Measurements from ENCODE around the gene SLAIN1. TPM values are rescaled to one million over a fixed set of nuclear protein-coding genes. Genes with fewer than 3 reads are reported as not detected.
"Not testable (repeated sequence)": the region's sequence is repeated elsewhere in the genome, so short reads cannot be mapped to it uniquely, and the experiment has no call there.

The SLAIN1 gene
- 34.2 and 37.3 TPM in 2 replicates for total RNA-seq

GRCh38 chr13:77697217-77698103 lies at the start of gene SLAIN1:
TSS of gene SLAIN1 (plus strand) at chr13:77697687. CDS start at chr13:77697914, 227 bp downstream.
- intact Hi-C loops (cut with micrococcal nuclease): loop anchor here (1.0 to 10.0 kb wide), 8 partner anchors 54 to 1707 kb away; partner anchors contain the start of genes CLN5, FBXL3, KCTD12 and MYCBP2

- intact Hi-C loops (cut with micrococcal nuclease): no loop called here
Measured at GRCh38 chr13:77650409-77650808, 47.1 kb upstream of the SLAIN1 start.

GRCh38 chr13:77653301-77653700 lies 44.2 kb upstream of the SLAIN1 start:
- intact Hi-C loops (cut with micrococcal nuclease): no loop called here

- intact Hi-C loops (cut with micrococcal nuclease): not testable (repeated sequence)
Measured at GRCh38 chr13:77660016-77660415, 37.5 kb upstream of the SLAIN1 start.

GRCh38 chr13:77660841-77661250 lies 36.6 kb upstream of the SLAIN1 start:
- intact Hi-C loops (cut with micrococcal nuclease): no loop called here

GRCh38 chr13:77662301-77662700 lies 35.2 kb upstream of the SLAIN1 start:
- intact Hi-C loops (cut with micrococcal nuclease): not testable (repeated sequence)

GRCh38 chr13:77662831-77663230 lies 34.7 kb upstream of the SLAIN1 start:
- intact Hi-C loops (cut with micrococcal nuclease): not testable (repeated sequence)

GRCh38 chr13:77674852-77675251 lies 22.6 kb upstream of the SLAIN1 start:
- intact Hi-C loops (cut with micrococcal nuclease): no loop called here

GRCh38 chr13:77678691-77679235 lies 18.7 kb upstream of the SLAIN1 start:
- intact Hi-C loops (cut with micrococcal nuclease): no loop called here

- intact Hi-C loops (cut with micrococcal nuclease): no loop called here
Measured at GRCh38 chr13:77687799-77688198, 9.7 kb upstream of the SLAIN1 start.

GRCh38 chr13:77691871-77692270 lies 5.6 kb upstream of the SLAIN1 start:
- intact Hi-C loops (cut with micrococcal nuclease): loop anchor here (10.0 kb wide), 2 partner anchors 963 to 1713 kb away; partner anchors contain the start of genes OBI1 and RBM26

GRCh38 chr13:77692746-77693448 lies 4.6 kb upstream of the SLAIN1 start:
- intact Hi-C loops (cut with micrococcal nuclease): loop anchor here (10.0 kb wide), 2 partner anchors 962 to 1712 kb away; partner anchors contain the start of genes OBI1 and RBM26

- intact Hi-C loops (cut with micrococcal nuclease): loop anchor here (10.0 kb wide), 2 partner anchors 961 to 1711 kb away; partner anchors contain the start of genes OBI1 and RBM26
Measured at GRCh38 chr13:77693449-77693940, 4.0 kb upstream of the SLAIN1 start.

- intact Hi-C loops (cut with micrococcal nuclease): loop anchor here (2.0 to 10.0 kb wide), 6 partner anchors 669 to 1709 kb away; partner anchors contain the start of genes CLN5, FBXL3, KCTD12 and OBI1
Measured at GRCh38 chr13:77696006-77696878, 1.2 kb upstream of the SLAIN1 start.

GRCh38 chr13:77696879-77697216 lies 639 bp upstream of the SLAIN1 start:
- intact Hi-C loops (cut with micrococcal nuclease): loop anchor here (1.0 to 10.0 kb wide), 8 partner anchors 54 to 1708 kb away; partner anchors contain the start of genes CLN5, FBXL3, KCTD12 and MYCBP2

- intact Hi-C loops (cut with micrococcal nuclease): loop anchor here (1.0 to 10.0 kb wide), 5 partner anchors 32 to 1706 kb away; partner anchors contain the start of genes FBXL3, OBI1, POU4F1 and RBM26
Measured at GRCh38 chr13:77698201-77699058, 943 bp downstream of the SLAIN1 start.

- intact Hi-C loops (cut with micrococcal nuclease): loop anchor here (1.0 to 10.0 kb wide), 5 partner anchors 31 to 1706 kb away; partner anchors contain the start of genes FBXL3, OBI1, POU4F1 and RBM26
Measured at GRCh38 chr13:77699059-77699680, 1.7 kb downstream of the SLAIN1 start.

- intact Hi-C loops (cut with micrococcal nuclease): no loop called here
Measured at GRCh38 chr13:77701305-77701704, 3.8 kb downstream of the SLAIN1 start.

GRCh38 chr13:77702366-77702765 lies 4.9 kb downstream of the SLAIN1 start:
- intact Hi-C loops (cut with micrococcal nuclease): no loop called here
